Panc1 (cell line): ENCODE data around the gene ARHGEF38. TPM values are rescaled to one million over a fixed set of nuclear protein-coding genes. Genes with fewer than 3 reads are reported as not detected.

Experiments
- ATAC-seq: fragments of 200-7000 bp; cut with Tn5 transposase; 2 replicates; pipeline ENCODE4 v1.9.1; 2020; ENCODE audit warnings: mild to moderate bottlenecking, moderate library complexity
- BruUV-seq: library from RNA; stranded (reverse); fragments of 400-500 nt; replicated peaks from 2 replicates; lab custom pipeline; 2021; lab: Mats Ljungman, UMichigan
- CTCF ChIA-PET: fragments of 300-600 bp; sonication (Branson Sonifier 250); formaldehyde crosslinking; loops from one replicate; lab custom pipeline; 2022; ENCODE audit warnings: antibody characterized with exemption; lab: Charles Lee
- POLR2A ChIA-PET: fragments of 300-600 bp; sonication (Branson Sonifier 250); formaldehyde crosslinking; loops from one replicate; lab custom pipeline; 2022; ENCODE audit warnings: antibody characterized with exemption; lab: Charles Lee
- DNase-seq: peaks from one replicate; pipeline ENCODE4 v3.0.0-alpha.2; 2010; ENCODE audit warnings: low read depth, low spot score
- H3K27ac ChIP-seq: 2 replicates; pipeline ENCODE4 v1.5.1; 2011; ENCODE audit warnings: mild to moderate bottlenecking, low read length, inconsistent platforms
- H3K27me3 ChIP-seq: fragments of 200-500 bp; sonication (Bioruptor generic); 2 replicates; pipeline ENCODE4 v1.6.0; 2014; ENCODE audit warnings: low read length, inconsistent platforms; ENCODE audit not compliant: control insufficient read depth, insufficient read depth
- H3K36me3 ChIP-seq: fragments of 200-500 bp; sonication (Bioruptor generic); 2 replicates; pipeline ENCODE4 v1.5.1; 2014; ENCODE audit warnings: inconsistent platforms, mild to moderate bottlenecking, low read length, moderate library complexity; ENCODE audit not compliant: control insufficient read depth, insufficient read depth
- H3K4me1 ChIP-seq: 2 replicates; pipeline ENCODE4 v1.5.1; 2011; ENCODE audit warnings: inconsistent platforms, mild to moderate bottlenecking, low read length, moderate library complexity; ENCODE audit not compliant: control insufficient read depth, insufficient read depth
- H3K4me3 ChIP-seq, 2 experiments: 2 replicates each; pipeline ENCODE4 v1.5.1; 2011 to 2012; ENCODE audit warnings: low read depth in 2 of 2, low read length in 2 of 2, mild to moderate bottlenecking in 2 of 2, inconsistent platforms in 1 of 2, moderate library complexity in 1 of 2
- H3K9me3 ChIP-seq: fragments of 200-500 bp; sonication (Bioruptor generic); 2 replicates; pipeline ENCODE4 v1.5.1; 2014; ENCODE audit warnings: low read depth, mild to moderate bottlenecking, inconsistent platforms, low read length, moderate library complexity; ENCODE audit not compliant: control insufficient read depth, insufficient read depth
- CTCF ChIP-seq: fragments of 450-650 bp; IDR thresholded peaks from 2 replicates; pipeline ENCODE4 v1.5.1; 2017; ENCODE audit warnings: mild to moderate bottlenecking
- POLR2AphosphoS5 ChIP-seq: IDR thresholded peaks from 2 replicates; pipeline ENCODE4 v1.6.1; 2012; ENCODE audit warnings: mild to moderate bottlenecking, low read depth, low read length, moderate library complexity
- REST ChIP-seq, 2 experiments: IDR thresholded peaks; 2 replicates each; pipeline ENCODE4 v1.6.1; 2011 to 2012; ENCODE audit warnings: low read depth in 2 of 2, control low read depth in 1 of 2, low read length in 1 of 2, mild to moderate bottlenecking in 1 of 2, moderate library complexity in 1 of 2; ENCODE audit not compliant: insufficient read depth in 1 of 2
- SIN3A ChIP-seq: IDR thresholded peaks from 2 replicates; pipeline ENCODE4 v1.6.1; 2012; ENCODE audit warnings: low read depth, mild to moderate bottlenecking, low read length, moderate library complexity, borderline replicate concordance; ENCODE audit not compliant: insufficient read depth
- TCF7L2 ChIP-seq: IDR thresholded peaks from 2 replicates; pipeline ENCODE4 v1.6.1; 2011; ENCODE audit warnings: mild to moderate bottlenecking, low read depth, low read length, inconsistent platforms
- in situ Hi-C: cut with HindIII; loops from 2 replicates; pipeline ENCODE4 v1.10.0; 2016; ENCODE audit warnings: low sequenced_read_pairs, low pct_unique_long_range_greater_than_20kb
- intact Hi-C: fragments of 100-400 bp; cut with micrococcal nuclease; formaldehyde crosslinking; loops from one replicate; pipeline ENCODE4 v1.10.0; 2022; ENCODE audit not compliant: unreplicated experiment
- total RNA-seq: library from RNA; stranded (reverse); gene quantifications from one replicate; pipeline ENCODE4 v1.2.1, GENCODE V29; 2021; ENCODE audit not compliant: unreplicated experiment

ARHGEF38 gene
- total RNA-seq, 1 experiment from 2014 or later = not detected

- H3K9me3 ChIP-seq = no peaks in the 10 kb centered on the region
- DNase-seq (no peak), ATAC-seq (no peak)
- no peaks in the 10 kb centered on the region for H3K4me1 ChIP-seq
- no peak overlapping the region for H3K4me3 ChIP-seq
- BruUV-seq = no TSS peak
- ChIA-PET POLR2A (interaction anchor here (0.6 kb wide), 1 partner anchor 684 kb away, joined by 4 read pairs; no protein-coding TSS in a partner anchor), CTCF (no interaction called here)
- H3K36me3 ChIP-seq = no peaks in the 10 kb centered on the region
- no peaks in the 10 kb centered on the region; the same call in 1 of the 2 replicates for H3K27me3 ChIP-seq
- TF ChIP-seq REST (IDR thresholded peaks at IDR 0.05; ENCODE audit: insufficient read depth in 1 of 2, low read depth in 2 of 2, low read length in 1 of 2) = no peak
- TF ChIP-seq POLR2AphosphoS5 = no peak
- TF ChIP-seq CTCF = no peak
- TF ChIP-seq TCF7L2 = no peak
- no peak for TF ChIP-seq SIN3A
- in situ Hi-C loops (no loop called here), intact Hi-C loops (no loop called here)
- H3K27ac ChIP-seq = no peak overlapping the region
Observed at GRCh38 chr4:105543881-105544280, 8.5 kb upstream of the ARHGEF38 start.

- CTCF ChIA-PET = no interaction called here
- no peak for TF ChIP-seq POLR2AphosphoS5
- TF ChIP-seq SIN3A = no peak
- TF ChIP-seq CTCF = no peak
- no peak for TF ChIP-seq REST (IDR thresholded peaks at IDR 0.05; ENCODE audit: insufficient read depth in 1 of 2, low read depth in 2 of 2, low read length in 1 of 2)
- TF ChIP-seq TCF7L2 = no peak
- POLR2A ChIA-PET = interaction anchor here (0.6 kb wide), 1 partner anchor 685 kb away, joined by 4 read pairs; no protein-coding TSS in a partner anchor
- H3K27ac ChIP-seq = no peak overlapping the region
- in situ Hi-C loops (no loop called here), intact Hi-C loops (no loop called here)
- H3K36me3 ChIP-seq = no peaks in the 10 kb centered on the region
- no peaks in the 10 kb centered on the region for H3K4me1 ChIP-seq
- no peaks in the 10 kb centered on the region; the same call in 1 of the 2 replicates for H3K27me3 ChIP-seq
- no peak overlapping the region for H3K4me3 ChIP-seq
- BruUV-seq = no TSS peak
- DNase-seq (no peak), ATAC-seq (no peak)
- H3K9me3 ChIP-seq = no peaks in the 10 kb centered on the region
Observed at GRCh38 chr4:105544520-105545286, 7.7 kb upstream of the ARHGEF38 start.
